IPS-11a (cell line): Measurements from ENCODE around the gene TCFL5.

ENCODE experiments used
- H3K4me3 ChIP-seq: one replicate; pipeline ENCODE4 v1.5.1; 2013; ENCODE audit warnings: low read depth, low read length, control low read depth

The TCFL5 gene

DNA sequence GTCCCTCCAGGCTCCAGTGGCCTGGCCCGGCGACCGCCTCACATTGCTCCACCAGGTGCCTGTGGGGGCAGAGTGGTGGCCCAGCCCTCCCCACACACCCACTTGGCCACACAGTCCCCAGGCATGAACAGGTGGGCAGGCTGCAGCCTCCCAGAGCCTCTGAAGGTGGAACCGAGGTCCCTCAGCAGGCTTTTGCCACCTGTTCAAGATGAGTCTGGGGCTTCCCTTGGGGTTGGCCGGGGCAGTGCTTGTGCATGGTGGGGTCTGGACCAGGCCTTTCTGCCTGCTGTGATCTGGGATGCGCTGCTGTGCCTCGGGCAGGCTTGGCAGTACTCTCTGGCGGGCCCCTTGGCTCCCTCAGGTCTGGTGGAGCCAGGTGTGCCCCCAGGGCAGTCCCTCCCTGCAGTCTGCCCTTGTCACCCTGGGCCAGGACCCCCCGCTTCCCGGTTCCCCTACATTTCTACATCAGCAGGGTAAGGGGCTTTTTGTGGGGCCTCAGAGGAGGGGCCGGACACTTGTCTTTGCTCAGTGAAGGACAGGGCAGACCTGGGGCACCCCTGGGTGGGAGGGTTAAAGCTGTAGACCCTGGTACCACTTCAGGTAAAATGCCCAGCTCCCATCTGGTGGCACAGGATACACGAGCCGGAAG lies 47.4 kb downstream of the TCFL5 start:
- H3K4me3 ChIP-seq, result no peak overlapping the region

DNA sequence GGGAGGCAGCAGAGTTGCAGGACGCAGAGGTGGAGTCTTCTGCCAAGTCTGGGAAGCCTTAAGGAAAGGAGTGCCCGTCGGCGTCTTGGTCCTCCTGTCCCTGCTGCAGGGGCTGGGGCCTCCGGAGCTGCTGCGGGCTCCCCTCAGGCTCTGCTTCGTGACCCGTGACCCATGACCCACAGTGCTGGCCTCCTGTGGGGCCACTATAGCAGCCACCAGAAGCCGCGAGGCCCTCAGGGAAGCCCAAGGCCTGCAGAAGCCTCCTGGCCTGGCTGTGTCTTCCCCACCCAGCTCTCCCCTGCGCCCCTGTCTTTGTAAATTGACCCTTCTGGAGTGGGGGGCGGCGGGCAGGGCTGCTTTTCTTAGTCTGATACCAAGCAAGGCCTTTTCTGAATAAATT lies 48.0 kb downstream of the TCFL5 start:
- H3K4me3 ChIP-seq, result no peak overlapping the region

DNA sequence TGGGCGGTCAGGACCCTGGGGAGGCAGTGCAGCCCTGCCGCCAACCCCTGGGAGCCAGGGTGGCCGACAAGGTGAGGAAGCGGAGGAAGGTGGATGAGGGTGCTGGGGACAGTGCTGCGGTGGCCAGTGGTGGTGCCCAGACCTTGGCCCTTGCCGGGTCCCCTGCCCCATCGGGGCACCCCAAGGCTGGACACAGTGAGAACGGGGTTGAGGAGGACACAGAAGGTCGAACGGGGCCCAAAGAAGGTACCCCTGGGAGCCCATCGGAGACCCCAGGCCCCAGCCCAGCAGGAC lies 48.8 kb downstream of the TCFL5 start:
- no peak overlapping the region for H3K4me3 ChIP-seq

DNA sequence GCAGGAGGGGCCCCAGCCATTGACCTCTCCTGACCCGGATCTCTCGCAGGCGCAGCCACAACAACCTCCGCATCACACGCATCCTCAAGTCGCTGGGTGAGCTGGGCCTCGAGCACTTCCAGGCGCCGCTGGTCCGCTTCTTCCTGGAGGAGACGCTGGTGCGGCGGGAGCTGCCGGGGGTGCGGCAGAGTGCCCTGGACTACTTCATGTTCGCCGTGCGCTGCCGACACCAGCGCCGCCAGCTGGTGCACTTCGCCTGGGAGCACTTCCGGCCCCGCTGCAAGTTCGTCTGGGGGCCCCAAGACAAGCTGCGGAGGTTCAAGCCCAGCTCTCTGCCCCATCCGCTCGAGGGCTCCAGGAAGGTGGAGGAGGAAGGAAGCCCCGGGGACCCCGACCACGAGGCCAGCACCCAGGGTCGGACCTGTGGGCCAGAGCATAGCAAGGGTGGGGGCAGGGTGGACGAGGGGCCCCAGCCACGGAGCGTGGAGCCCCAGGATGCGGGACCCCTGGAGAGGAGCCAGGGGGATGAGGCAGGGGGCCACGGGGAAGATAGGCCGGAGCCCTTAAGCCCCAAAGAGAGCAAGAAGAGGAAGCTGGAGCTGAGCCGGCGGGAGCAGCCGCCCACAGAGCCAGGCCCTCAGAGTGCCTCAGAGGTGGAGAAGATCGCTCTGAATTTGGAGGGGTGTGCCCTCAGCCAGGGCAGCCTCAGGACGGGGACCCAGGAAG lies 49.3 kb downstream of the TCFL5 start:
- no peak overlapping the region for H3K4me3 ChIP-seq

DNA sequence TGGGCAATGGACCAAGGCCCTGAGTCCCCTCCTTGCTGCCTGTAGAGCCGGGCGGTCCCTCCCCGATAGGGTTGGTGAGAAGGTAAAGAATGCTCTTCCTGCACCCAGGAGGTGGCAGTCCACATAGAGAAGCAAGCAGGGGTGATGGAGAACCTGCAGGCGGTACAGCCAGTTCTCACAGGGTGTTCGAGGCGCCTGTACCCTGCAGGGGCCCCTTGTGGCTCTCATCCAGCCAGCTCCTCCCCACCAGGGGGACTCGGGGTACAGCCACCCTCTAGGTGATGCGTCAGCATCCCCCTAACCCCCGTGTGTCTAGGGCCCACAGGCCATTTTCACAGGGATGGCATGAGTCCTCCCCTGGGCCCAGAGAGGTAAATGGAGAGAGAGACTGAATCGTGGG lies 49.9 kb downstream of the TCFL5 start:
- H3K4me3 ChIP-seq, result no peak overlapping the region

DNA sequence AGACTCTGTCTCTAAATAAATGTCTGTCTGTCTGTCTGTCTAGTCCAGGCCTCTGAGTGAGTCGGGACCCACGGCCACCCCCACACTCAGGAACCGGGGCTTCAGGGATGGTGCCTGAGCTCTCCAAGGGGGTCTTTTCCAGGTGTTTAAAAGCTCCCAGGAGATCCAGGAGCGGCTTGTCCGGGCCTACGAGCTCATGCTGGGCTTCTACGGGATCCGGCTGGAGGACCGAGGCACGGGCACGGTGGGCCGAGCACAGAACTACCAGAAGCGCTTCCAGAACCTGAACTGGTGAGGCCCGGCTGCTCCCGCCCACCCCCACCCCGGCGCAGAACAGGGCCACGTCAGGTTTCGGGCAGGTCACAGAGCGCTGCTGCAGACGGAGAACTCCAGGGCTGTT lies 50.3 kb downstream of the TCFL5 start:
- no peak overlapping the region for H3K4me3 ChIP-seq

DNA sequence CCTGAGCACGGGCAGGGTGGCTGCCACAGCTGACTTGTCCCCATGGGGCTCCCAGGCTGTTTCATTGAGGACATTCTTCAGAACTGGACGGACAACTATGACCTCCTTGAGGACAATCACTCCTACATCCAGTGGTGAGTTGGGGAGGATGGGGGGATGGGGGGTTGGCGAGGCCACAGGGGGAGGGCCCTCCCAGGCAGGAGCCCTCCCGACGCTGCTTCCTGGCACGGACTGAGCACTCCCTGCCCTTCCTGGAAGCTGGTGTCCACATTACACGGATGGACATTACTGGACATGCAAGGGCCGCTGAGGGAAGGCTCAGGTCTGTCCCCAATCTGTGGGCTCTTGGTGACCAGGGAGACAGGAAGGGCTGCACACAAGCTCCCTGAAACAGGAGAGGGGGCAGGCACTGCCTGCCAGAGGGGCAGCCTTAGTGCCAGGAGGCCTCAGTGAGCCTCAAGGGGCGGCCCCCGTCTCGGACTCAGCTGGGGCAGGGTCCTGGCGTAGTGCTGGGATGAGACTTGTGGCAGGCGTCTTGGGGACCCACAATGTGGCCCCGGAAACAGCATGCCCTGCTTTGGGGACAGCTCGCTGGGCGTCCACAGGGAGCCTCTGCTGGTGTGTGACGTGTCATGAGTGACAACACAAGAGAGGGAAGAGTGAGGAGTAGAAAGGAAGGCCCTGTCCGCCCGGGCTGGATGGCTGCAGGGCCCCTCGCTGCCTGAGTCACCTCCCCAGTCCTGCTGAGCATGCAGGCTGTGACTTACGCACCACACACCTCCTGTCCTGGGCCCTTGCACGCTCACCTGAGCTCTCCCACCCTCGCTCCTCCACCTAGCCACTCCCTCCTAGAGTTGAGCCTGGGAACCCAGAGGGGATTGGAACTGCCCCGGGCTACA lies 51.8 kb downstream of the TCFL5 start:
- no peak overlapping the region for H3K4me3 ChIP-seq

DNA sequence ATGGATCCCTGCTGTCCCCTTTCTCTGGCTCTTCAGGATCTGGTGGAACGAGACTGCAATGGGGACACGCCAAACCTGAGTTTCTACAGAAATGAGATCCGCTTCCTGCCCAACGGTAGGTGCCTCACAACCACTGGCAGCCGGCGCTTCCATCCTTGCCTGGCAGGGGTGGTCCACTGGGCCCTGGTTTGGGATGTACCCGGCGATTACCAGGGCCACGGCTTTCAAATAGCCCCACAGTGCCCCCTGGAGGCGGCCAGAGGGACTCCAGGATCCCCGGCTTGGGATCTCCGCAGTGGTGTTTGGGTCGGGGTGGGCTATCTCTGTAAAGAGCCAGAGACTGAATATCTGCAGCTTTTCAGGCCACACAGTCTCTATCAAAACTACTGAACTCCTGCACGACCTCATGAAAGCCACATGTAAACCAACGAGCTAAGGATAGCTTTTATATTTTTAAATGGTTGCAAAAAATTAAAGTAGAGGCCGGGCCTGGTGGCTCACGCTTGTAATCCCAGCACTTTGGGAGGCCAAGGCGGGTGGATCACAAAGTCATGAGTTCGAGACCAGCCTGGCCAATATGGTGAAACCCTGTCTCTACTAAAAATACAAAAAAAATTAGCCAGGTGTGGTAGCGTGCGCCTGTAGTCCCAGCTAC lies 53.3 kb downstream of the TCFL5 start:
- H3K4me3 ChIP-seq, result no peak overlapping the region

DNA sequence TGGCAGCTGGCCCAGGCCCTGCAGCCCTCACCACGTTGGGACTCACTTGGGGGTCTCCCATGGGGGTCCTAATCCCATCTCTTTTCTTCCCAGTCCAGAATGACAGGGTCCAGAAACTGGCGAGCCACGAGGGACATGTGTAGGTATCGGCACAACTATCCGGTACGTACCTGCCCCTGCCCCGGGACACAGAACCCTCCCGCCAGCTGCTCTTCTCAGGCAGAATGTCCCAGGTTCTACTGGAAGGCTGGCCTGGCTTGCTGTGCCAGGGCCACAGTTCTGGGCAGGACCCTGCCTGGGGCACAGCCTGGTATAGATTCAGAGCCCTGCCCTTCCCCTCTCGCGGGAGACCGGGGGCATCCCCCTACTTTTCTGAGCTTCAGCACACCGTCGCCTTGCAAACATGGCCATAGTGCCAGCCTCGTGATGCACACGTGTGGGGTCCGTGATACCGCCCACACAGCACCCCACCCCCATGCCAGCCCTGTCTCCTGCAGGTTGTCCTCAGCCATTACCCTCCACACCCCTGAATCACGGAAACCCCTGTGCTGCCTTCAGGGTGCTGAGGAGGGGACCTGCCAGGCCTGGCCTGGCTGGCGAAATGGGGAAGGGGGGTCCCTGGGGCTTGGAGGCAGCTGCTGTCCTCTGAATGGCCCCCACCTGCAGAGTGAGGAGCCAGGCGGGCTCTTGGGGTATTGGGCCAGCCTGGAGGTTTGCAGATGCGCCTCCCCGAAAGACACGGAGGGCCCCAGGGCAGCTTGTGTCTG lies 54.0 kb downstream of the TCFL5 start:
- H3K4me3 ChIP-seq, result no peak overlapping the region

DNA sequence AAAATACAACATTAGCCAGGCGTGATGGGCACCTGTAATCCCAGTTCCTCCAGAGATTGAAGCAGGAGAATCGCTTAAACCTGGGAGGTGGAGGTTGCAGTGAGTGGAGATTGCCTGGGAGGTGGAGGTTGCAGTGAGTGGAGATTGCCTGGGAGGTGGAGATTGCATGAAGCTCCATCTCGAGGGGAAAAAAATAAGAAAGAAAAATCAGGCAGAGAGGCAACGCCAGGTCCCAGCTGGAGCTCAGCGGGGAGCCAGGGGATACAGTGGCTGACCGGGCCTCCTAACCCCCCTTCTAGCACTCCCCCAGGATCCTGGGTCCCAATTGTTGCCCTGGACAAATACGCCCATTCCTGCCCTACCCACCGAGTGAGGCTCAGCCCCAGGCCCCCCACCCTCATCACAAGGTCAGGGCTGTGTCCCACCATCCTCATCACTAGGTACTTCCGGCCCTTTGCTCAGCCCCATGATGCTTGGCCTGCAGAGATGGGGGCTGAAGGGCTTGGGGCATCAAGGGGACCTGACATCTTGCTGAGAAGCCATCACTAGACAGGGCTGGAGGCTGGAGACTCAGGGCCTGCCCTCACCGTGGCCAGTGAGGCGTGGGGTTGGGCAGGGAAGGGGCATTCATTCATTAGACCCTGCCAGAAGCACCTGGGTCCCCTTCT lies 55.1 kb downstream of the TCFL5 start:
- H3K4me3 ChIP-seq, result no peak overlapping the region

DNA sequence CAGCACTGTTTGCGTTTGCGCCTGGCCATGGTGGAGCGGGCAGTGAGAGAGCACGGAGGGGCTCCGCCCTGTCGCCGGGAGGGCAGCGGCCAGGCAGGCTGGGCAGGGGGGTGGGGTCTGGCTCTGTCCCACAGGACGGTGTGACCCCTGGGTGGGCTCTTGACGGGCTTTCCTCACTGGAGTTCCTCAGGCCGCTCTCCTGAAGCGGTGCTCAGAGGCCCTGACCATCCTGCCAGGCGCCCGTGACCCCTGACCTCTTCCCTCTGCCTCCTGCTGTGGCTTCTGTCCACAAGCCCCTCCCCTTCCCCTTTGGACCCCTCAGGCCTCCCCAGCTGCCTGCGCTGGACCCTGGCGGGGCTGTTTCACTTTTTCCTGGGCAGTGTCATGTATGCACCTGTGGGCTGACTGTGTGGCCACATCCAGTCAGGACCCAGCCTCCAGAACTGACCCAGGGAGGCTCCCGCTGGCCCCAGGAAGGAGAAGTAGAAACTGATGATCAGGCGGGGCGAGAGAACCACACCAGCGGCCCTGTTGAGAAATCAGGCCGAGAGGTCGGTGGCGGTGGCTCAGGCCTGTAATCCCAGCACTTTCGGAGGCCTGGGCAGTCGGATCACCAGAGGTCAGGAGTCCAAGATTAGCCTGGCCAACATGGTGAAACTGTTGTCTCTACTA lies 55.8 kb downstream of the TCFL5 start:
- H3K4me3 ChIP-seq, result peak overlapping the region; percentile 87

DNA sequence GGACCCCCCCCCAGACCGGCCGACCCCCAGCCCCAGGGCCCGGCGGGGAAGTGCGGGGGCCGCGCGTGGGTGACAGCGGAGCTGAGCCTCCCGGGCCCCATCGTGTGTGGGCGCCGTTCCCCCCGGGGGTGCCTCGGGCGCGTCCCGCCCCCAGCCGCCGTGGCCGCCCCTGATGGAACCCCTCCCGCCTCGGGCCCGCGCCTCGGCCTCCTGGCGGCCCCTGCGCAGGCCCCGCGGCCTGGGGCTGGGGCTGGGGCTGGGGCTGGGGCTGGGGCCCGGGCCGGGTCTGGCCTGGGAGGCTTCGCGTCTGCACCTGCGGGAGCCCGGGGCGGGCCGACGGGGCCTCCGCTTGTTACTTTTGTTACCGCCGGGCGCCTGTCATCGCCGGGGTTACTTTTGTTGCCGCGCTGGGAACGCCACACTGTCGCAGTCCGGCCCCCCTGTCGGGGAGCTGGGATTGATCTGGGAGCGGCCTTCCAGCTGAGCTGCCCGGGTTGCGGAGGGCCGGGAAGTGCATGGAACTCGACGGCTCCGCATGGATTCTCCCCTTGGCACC lies 56.4 kb downstream of the TCFL5 start:
- H3K4me3 ChIP-seq, result peak overlapping the region; percentile 87

DNA sequence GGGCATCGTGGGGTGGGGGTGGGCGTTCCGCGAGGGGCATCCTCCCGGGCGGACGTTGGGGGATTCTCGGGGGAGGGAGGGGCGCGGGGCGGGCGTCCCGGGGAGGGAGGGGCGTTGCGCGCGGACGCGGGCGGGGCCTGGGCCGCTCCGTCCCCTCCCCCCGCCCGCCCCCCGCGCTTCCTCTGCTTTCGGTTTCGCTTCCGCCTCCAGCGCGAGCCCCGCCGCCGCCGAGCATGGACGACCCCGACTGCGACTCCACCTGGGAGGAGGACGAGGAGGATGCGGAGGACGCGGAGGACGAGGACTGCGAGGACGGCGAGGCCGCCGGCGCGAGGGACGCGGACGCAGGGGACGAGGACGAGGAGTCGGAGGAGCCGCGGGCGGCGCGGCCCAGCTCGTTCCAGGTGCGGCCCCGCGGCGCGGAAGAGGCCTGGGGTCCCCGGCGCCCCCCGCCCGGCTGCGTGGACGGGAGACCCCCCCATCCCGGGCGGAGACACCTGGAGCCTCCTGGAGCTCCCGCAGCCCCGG lies 56.9 kb downstream of the TCFL5 start, which contains the start of gene OGFR:
Gene OGFR, plus strand, starts transcription at position 209 of the 528 bp plus-strand sequence. Its CDS starts 25 bp downstream, at position 234.
- peak within 1 kb of the TSS; percentile 87 for H3K4me3 ChIP-seq

DNA sequence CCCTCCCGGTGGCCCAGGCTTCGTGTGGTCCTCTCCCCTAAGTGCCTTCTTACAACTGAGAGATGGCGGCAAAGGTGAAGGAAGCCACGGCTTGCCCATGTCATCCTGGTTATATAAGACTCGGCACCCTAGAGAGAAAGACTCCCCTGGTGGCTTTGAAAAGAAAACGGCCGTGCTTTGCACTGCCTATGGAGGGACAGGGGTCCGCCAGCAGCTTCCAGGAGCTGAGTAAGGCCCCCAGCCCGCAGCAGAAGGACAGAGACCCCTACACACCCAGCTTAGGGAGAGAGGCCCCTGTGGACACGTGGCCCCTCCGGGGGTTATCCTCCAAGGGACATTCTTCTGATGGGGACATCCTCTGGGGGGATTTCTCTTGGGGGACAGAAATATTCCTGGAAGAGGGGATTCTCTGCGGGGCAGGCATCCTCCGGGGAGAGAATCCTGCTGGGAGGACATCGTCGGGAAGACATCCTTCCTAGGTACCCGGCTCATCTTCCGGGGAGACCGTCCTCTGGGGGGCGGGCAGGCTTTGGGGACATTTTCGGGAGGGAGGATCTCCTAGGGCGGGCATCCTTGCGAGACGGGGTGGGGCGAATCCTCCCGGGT lies 57.5 kb downstream of the TCFL5 start:
- peak overlapping the region; percentile 47 for H3K4me3 ChIP-seq

DNA sequence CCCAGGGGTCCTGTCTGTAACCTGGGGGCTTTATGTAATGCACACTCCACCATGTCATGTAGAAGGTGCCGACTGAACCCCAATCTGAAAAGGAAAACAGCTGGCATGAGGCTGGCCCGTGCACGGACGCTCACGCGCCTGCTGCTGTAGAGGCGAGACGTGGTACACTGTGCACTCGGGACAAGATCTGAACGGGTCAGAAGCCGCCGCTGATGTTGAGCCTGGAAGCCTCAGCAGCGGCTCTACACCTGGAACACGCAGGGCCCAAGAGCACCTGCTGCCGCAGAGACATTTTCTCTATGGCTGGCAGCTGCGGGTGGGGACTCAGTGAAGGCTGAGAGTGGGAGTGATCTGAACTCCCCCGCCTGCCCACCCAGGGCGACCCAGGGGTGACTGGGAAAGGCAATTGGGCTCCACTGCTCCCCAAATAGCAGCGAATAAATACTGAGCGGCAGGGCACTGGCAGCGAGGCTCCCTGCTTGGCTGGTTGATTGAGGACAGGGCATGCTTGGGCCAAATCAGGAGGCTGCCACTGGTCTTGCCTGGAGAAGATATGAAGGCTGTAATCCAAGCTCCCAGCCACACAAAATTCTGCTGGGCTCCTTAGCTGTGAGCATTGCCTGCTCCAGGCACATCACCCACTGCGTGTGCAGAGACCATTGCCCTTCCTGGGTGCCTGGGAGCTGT lies 59.5 kb downstream of the TCFL5 start:
- H3K4me3 ChIP-seq, result no peak overlapping the region

DNA sequence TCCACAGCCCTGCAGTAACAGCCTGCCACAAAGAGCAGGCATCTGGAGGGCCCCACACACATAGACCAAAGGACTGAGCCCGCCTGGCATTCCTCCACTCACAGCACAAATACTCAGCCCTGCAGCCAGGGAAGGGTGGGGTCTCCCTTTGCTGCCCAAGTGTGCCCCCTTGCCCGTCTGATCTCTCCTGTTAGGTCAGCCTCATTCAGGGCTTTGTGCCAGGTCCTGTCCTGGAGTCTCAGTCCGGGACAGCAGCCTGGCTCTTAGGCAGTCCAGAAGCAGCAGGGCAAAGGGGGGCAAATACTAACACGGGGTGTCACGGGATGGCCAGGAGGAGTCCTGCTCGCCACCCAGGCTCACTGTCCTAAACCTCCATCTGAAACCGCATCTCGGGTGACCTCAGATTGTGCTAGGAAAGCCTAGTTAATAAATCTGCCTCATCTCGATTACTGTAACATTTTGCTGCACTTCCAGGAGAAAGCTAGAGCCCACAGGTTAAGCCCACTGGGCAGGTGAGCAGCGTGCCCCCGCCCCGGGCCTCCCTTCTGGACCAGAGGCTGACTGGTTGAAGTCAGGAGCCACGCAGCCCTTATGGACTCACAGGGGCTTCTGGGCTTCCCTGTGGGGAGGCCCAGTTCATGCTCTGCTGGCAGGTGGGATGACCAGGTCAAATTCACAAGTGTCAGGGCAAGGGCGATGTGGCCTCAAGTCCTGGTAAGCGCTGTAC lies 60.2 kb downstream of the TCFL5 start:
- no peak overlapping the region for H3K4me3 ChIP-seq
